GM18520 (cell line): ENCODE measurements around the gene AFAP1L2.

Experiments used
- ATAC-seq: cut with Tn5 transposase; IDR thresholded peaks from one replicate; pipeline ENCODE4 v1.9.1; 2021; ENCODE audit not compliant: unreplicated experiment

Gene AFAP1L2

DNA sequence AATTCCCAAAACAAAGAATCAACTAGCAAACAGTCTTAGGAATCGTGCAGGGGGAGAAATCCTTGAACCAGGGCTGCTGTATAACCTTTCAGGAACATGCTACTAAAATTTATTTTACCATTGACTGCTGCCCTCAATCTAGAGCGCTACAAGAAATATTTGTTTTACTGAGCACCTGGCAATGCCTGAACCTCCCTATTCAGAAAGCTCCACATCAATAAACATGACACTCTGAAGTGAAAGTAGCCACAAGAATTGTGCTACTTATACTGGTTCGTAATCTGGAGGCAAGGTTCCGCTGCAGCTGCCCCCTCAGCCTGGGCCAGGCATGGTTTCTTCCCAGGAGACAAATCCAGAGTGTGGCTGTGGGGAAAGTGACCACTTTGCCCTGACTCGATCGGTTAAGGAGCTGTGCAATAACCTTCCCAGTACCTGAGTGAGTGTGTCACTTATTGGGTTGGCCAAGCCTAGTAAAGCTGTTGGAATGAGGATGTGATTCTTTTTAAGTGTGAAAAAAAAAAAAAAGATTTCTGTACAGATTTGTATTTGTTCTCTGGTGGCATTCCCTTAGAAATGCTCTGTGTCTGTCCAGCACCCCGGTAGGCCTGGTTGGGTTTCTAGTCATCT, 157.5 kb downstream of the AFAP1L2 start:
- no peak for ATAC-seq

GRCh38 chr10:114245121-114245791, 159.0 kb downstream of the AFAP1L2 start:
- no peak for ATAC-seq
